MG63 (cell line): ENCODE data around the gene BNC2. TPM values are rescaled to one million over a fixed set of nuclear protein-coding genes. Genes with fewer than 3 reads are reported as not detected.

Experiments
- DNase-seq: peaks from one replicate; pipeline ENCODE4 v3.0.0-alpha.2; 2020
- H3K27me3 ChIP-seq: fragments of 250-450 bp; sonication (Bioruptor Pico); 2 replicates; pipeline ENCODE4 v1.5.1; 2020; ENCODE audit warnings: mild to moderate bottlenecking, moderate library complexity
- H3K36me3 ChIP-seq: fragments of 250-450 bp; sonication (Bioruptor Pico); 2 replicates; pipeline ENCODE4 v1.5.1; 2020; ENCODE audit warnings: mild to moderate bottlenecking, moderate library complexity
- H3K4me3 ChIP-seq: fragments of 250-450 bp; sonication (Bioruptor Pico); 2 replicates; pipeline ENCODE4 v1.5.1; 2020; ENCODE audit warnings: mild to moderate bottlenecking, moderate library complexity
- H3K9me3 ChIP-seq: fragments of 250-450 bp; sonication (Bioruptor Pico); 2 replicates; pipeline ENCODE4 v1.5.1; 2020; ENCODE audit warnings: mild to moderate bottlenecking, moderate library complexity
- total RNA-seq: library from RNA; depleted of rRNA; stranded (reverse); fragments of >200 nt; shearing (Covaris generic); gene quantifications from 2 replicates; pipeline ENCODE4 v1.2.3, GENCODE V29; 2014; ENCODE audit warnings: low replicate concordance

Gene BNC2
- total RNA-seq, 1 experiment from 2014 or later, result 38.8 TPM

DNA sequence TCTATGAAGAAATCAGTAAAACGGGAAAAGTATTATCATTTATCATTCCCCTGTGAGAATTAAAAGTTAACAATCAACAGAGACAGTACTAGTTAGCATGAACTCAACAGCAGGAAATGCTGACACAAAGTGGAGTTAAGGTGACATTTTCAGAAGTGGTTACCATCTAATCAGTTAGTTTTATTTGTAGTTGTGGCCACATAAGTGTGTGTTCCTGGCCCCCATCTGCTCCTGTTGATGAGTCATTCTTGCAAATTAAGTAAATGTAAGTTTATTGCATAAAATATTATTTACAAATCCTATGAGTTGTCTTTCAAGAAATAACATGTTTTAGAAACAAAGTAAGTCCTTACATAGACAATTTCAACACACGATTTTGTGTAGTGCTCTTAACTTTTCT, 8.9 kb upstream of the BNC2 start:
- no peak overlapping the region for H3K4me3 ChIP-seq
- no peaks in the 10 kb centered on the region; the same call in 1 of the 2 replicates for H3K9me3 ChIP-seq
- H3K36me3 ChIP-seq, result no peaks in the 10 kb centered on the region
- no peak for DNase-seq
- H3K27me3 ChIP-seq, result no peaks in the 10 kb centered on the region

DNA sequence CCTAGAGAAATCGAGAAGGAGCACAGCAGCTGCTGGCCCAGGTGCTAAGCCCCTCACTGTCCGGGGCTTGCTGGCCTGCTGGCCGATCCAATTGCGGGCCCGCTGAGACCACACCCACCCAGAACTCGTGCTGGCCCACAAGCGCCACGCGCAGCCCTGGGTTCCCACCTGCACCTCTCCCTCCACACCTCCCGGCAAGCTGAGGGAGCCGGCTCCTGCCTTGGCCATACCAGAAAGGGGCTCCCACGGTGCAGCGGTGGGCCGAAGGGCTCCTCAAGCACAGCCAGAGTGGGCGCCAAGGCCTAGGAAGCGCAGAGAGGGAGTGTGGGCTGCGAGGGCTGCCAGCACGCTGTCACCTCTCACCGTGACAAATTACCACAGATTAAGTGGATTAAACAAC, 6.8 kb upstream of the BNC2 start:
- Histone ChIP-seq H3K4me3 (no peak overlapping the region), H3K9me3 (no peaks in the 10 kb centered on the region; the same call in 1 of the 2 replicates)
- DNase-seq, result no peak

DNA sequence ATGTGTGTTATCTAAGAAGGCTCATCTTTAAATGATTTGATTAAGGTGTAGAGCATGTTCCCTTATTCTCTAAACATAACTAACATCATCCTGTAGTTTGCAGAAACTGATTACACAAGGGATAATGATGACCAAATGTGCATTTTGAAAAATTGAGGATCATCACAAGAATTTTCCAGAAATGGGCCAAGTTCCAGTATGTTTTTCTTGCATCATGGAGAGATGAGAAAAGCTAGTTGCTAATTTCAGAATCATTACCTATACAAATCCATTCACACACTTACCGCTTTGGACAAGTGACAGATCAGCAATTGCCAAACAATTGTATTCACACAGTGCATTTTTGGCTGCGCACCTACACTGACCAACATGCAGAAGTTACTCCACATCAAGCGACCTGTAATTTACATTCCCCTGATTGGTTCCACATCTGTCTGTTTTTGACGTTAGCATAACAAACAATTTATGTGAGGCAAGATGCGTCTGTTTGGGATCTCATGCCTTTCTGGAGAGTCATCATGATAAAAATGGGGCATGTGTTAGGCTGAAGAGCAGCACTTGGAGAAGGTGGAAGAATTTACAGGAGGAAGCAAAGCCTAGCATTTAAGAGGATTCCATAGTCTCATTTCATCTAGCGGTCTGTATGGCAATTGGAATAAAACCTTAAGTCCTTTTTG, 2.8 kb upstream of the BNC2 start:
- H3K9me3 ChIP-seq, result no peaks in the 10 kb centered on the region

More for the DNA sequence above, 6.8 kb upstream of the BNC2 start:
- Histone ChIP-seq H3K27me3 (no peaks in the 10 kb centered on the region), H3K36me3 (no peaks in the 10 kb centered on the region)

DNA sequence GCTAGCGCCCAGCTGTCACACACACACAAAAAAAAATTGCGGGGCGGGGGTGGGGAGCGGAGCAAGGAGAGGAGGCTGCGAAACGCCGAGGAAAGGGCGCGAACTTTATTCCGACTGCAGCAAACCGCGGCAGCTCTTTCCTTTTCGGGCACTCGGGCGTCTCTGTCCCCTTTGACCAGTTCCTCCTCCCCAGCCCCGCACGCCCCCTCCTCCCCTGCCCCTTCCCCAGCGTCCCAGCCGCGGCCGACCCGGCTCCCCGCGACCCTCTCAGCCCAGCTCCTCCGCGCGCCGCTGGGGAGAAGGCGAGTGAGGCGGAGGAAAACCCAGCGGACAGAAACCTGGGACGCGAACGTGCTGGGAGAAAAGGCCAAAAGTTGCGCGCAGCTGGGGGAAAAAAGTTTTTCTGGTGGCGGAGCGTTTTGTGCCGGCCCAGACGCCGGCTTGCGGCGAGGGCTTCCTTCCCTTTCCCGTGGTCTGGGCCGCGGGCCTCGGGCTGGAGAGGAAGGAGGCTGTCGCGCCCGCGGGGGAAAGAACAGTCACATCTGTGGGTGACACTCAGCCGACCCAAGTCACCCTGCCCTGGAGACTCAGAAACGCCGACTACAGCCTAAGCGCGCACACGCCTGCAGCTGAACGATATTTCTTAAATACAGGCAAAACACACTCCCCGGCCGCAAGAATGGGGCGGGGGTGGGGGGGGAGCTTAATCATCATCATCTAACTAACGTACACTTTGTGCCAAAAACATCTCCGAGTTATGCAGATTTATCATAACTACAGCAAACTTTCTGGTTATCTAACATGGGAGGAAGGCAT, 1.1 kb upstream of the BNC2 start:
- Histone ChIP-seq H3K27me3 (no peaks in the 10 kb centered on the region), H3K9me3 (no peaks in the 10 kb centered on the region), H3K36me3 (0 out of 2 replicates have a peak, but pooled peaks cover 4% of the 10 kb centered on the region), H3K4me3 (peak overlapping the region; percentile 65)
- DNase-seq, result peak; percentile 89

More for the DNA sequence above, 2.8 kb upstream of the BNC2 start:
- Histone ChIP-seq H3K36me3 (no peaks in the 10 kb centered on the region), H3K4me3 (no peak overlapping the region), H3K27me3 (no peaks in the 10 kb centered on the region)
- DNase-seq, result no peak

DNA sequence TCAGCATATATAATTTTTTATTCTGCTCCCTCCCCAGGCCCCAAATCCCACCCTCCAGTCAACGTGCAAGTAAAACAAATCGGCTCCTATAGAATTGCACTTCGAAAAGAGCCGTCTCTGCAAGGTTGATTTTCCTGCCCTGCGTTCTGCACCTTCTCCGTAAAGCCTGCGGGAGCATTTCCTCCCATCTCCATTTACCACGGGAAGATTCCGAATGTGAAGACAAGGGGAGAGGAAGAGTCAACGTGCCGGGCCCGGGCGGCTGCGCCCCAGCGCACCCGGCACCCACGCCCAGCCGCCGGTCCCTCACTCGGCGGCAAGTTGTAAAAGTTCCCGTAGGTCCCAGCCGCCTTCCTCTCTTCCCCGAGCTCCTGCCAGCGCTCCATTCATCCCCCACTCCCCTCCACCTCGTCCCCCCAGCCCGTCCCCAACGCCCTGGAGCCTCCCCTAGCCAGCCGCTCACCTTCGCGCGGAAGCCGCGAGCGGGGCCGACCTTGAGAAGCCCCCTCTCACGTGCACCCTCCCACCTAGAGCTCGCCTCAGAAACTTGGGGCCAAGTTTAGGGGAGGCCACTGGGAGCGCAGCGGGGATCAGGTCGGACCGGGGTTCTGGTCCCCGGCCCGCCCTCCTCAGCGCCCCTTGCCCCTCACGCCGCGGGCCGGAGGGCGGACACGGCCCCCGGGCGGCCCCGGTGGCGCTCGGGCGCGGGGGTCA, 431 bp downstream of the BNC2 start:
- peak; percentile 41 for DNase-seq
- 0 out of 2 replicates have a peak, but pooled peaks cover 4% of the 10 kb centered on the region for H3K36me3 ChIP-seq
- H3K4me3 ChIP-seq, result peak overlapping the region; percentile 65
- no peaks in the 10 kb centered on the region for H3K27me3 ChIP-seq
- no peaks in the 10 kb centered on the region for H3K9me3 ChIP-seq

DNA sequence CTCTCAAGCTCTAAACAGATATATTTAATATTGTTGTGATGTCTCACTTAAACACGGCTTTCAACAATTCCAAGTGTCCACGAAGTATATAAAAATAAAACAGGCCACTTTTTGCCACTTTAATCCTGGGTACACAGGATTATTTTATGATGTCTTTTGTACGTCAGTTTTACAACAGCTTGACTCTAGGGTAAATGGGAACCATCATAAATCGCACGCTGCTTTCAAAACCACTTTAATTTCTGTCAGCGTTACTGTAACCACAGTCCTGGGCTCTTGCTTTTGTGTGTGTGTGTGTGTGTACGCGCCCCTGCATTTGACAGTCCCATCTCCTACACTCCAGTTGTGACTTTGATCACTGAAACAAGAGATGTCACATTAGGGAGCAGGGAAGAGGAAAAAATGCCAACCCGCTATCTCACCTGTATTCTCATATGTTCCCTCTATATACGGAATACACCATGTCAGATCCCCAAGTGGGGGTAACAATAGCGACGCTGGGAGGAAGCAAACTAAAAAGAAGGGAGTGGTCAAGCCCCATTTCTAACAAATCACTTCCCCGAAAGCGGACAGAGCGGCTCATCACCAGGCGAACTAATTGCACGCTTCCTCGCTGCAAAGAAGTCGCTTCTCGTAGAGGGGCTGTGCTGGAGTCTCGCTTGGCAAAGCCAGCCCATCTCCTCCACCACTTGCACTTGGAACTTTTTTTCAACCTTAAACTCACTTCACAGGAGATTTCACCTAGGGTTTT, 1.2 kb downstream of the BNC2 start:
- no peaks in the 10 kb centered on the region for H3K27me3 ChIP-seq
- H3K4me3 ChIP-seq, result peak overlapping the region; percentile 65
- no peaks in the 10 kb centered on the region for H3K9me3 ChIP-seq
- H3K36me3 ChIP-seq, result 0 out of 2 replicates have a peak, but pooled peaks cover 4% of the 10 kb centered on the region
- DNase-seq, result peak; percentile 69

DNA sequence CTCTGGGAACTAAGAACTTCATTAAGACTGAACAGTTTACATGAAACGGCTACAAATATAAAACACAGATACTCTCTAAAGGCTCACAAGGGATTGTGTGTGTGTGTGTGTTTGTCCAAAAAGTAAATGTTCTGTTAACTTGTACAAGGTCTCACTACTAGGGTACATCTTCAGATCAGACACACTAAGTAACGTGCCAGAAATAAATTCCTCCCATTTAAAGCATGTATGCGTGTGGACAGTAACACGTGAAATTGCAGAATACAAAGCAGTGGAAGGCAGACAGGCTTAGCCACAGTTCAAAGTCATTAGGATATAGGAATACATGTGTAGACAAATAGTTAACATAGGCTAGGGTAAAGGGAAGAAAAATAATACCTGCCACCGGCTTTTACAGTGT, 1.8 kb downstream of the BNC2 start:
- H3K9me3 ChIP-seq, result no peaks in the 10 kb centered on the region
- no peak for DNase-seq
- H3K27me3 ChIP-seq, result no peaks in the 10 kb centered on the region
- H3K4me3 ChIP-seq, result peak overlapping the region; percentile 65
- H3K36me3 ChIP-seq, result 0 out of 2 replicates have a peak, but pooled peaks cover 4% of the 10 kb centered on the region

DNA sequence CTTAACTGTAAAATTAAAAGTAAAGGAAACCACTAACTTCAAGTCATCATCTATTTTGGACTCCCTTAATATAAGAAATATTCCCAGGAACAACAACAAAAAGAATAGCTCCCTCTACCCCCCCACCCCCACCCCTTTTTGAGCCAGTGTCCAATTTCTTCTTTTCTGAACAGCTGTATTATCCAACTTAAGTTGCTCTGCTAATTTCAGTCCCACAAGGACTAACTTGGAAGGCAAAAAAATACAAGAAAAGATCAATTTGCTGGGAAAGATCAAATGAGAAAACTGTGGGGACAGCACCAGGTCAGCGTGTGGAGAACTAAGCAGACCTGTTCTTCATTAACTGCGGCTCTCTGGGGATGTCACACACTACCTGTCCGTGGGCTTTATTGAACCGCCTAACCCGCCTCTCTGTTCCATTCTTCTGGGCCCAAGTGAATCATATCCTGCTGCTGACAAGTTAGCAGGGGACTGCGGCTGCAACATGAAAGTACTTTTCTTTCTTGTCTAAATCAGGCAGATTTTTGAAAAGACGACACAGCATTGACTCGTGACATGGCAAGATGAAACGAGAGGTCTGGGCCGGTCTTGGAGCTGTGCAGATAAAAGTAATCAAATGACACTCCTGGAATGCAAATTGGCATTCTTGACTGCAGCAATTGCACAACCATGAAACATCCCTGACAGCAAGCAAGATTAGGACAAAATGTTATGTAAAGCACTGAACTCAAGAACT, 2.7 kb downstream of the BNC2 start:
- DNase-seq, result peak; percentile 62
- peak overlapping the region; percentile 65 for H3K4me3 ChIP-seq

DNA sequence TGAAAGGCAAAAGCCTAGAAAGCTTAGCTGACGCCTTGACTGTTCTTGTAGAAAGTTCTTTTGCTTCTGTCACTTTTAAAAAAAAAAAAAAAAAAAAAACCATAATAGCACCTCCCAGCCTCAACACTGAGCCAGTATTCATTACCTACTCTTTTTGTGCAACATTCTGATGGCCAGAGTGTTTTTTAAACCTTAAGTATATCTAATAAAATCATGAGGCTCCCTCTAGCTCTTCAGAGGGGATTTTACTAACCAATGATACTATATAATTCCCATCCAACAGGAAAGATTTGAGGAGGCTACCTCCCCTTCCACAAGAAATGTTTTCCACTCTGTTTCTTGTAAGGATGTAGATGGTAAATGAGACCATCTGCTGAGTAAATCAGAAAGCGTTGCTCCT, 3.9 kb downstream of the BNC2 start:
- H3K4me3 ChIP-seq, result peak overlapping the region; percentile 65; the same call in 1 of the 2 replicates
- H3K36me3 ChIP-seq, result 0 out of 2 replicates have a peak, but pooled peaks cover 4% of the 10 kb centered on the region
- no peaks in the 10 kb centered on the region for H3K9me3 ChIP-seq
- H3K27me3 ChIP-seq, result no peaks in the 10 kb centered on the region
- no peak for DNase-seq

More for the DNA sequence above, 2.7 kb downstream of the BNC2 start:
- Histone ChIP-seq H3K27me3 (no peaks in the 10 kb centered on the region), H3K36me3 (0 out of 2 replicates have a peak, but pooled peaks cover 4% of the 10 kb centered on the region), H3K9me3 (no peaks in the 10 kb centered on the region)

DNA sequence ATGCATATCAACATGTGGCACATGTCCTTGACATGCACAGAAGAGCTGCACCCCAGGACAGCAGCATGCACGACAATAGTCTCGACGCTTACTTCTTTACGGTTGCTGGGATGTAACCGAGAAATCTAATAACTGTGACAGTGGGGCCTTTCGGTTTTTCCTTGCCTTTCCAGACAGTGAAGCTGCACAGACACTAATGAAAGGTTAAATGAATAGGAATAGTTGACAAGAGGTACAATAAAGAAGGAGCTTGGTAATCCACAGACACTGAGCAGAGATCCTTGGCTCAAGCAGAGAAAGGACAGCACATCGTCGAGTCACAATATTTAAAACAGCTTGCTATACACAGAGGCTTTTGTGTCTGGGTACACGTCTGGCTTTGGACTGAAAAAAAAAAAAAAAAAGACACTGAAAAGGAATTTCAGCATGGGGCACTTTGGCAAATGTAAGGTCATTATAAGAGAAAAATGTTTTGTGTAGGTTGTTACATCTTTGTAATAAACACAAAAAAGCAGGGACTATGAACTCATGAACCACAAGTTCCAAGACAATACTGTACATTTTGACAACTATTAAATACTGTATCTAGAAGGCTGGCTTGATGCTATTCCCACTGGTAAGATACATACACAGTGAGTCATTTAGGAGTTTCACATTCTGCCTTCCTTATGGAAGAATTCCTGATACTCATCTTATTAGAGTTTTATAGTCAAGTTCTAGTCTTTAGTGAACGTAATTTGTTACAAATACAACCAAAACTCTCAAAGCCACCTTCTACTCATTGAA, 5.6 kb downstream of the BNC2 start:
- no peak for DNase-seq
- H3K36me3 ChIP-seq, result 0 out of 2 replicates have a peak, but pooled peaks cover 4% of the 10 kb centered on the region
- no peaks in the 10 kb centered on the region for H3K27me3 ChIP-seq
- H3K4me3 ChIP-seq, result peak overlapping the region; percentile 3; the same call in 1 of the 2 replicates
- H3K9me3 ChIP-seq, result no peaks in the 10 kb centered on the region

DNA sequence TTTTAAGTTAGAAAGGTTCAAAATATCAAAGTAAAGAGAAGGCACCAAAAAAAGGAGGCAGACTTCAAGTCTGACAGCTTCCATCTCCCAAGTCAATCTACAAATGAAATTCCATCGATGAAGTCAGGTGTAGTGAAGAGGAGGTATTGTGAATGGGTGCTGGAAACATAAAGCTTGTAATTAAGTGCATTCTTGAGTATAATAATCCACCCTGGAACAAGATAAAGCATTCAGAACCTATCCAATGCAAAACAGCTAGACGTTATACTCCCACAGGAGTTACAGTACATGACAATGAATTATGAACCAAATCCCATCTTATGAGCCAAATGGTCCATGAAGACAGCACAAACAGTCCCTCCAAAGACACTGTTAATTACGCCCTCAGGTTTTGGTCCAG, 22.3 kb downstream of the BNC2 start:
- Histone ChIP-seq H3K9me3 (no peaks in the 10 kb centered on the region), H3K27me3 (no peaks in the 10 kb centered on the region), H3K36me3 (no peaks in the 10 kb centered on the region), H3K4me3 (no peak overlapping the region)
- no peak for DNase-seq

DNA sequence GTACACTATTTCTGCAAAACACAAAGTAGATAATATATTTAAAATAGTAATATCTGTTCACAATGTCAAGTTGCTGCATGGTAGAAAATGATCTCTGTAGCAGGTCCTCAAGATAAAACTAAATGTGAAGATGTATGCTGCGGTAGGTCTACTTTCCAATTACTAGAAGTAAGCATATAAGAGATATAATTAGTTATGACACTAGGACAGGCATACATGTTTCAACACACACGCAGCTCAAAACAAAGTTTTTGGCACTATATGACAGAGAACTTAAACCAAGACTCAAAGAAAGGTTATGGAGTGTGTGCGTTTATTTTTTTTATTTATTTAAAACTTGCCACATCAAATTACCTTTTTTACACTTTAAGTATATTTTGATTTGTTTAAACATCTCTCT, 23.5 kb downstream of the BNC2 start:
- no peaks in the 10 kb centered on the region for H3K9me3 ChIP-seq
- H3K36me3 ChIP-seq, result no peaks in the 10 kb centered on the region
- no peaks in the 10 kb centered on the region for H3K27me3 ChIP-seq
- no peak for DNase-seq
- H3K4me3 ChIP-seq, result no peak overlapping the region

DNA sequence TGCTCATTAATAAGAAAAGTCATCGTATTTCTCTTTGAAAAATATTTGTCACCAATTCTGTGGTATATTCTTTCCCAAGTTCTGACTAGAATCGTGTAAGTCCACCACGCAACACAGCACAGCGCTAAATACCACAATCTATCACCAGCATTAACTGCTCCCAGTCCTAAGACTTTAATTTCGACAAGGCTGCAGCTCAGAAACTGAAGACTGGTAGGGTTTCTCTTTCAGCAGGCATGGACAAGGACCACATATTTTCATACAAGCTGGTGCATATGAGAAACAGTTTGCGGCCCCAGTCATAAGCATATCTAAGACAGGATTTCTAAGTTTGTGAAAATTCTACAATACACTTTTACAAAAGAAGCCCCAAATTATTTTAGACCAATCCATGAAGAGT, 24.1 kb downstream of the BNC2 start:
- no peaks in the 10 kb centered on the region for H3K9me3 ChIP-seq
- DNase-seq, result no peak
- H3K36me3 ChIP-seq, result no peaks in the 10 kb centered on the region
- H3K27me3 ChIP-seq, result no peaks in the 10 kb centered on the region
- no peak overlapping the region for H3K4me3 ChIP-seq

DNA sequence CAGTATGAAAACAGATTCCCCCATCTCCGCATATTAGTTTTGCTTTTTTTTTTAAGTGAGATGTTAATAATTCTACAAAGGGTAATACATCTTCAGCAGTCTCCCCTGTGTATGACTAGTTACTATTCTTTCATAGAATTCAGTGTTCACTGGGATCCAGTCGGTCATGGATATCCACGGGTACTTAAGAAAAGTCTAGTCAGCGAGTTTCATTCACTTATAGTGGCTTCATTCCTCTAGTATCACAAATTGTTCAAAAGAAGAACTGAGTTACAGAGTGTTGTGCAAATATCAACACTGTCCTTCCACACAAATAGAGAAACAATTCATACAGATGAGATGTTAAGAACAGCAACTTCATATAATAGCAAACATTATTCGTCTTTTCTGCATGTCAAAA, 35.7 kb downstream of the BNC2 start:
- DNase-seq, result no peak
- Histone ChIP-seq H3K4me3 (no peak overlapping the region), H3K36me3 (peaks cover 9% of the 10 kb centered on the region), H3K9me3 (no peaks in the 10 kb centered on the region), H3K27me3 (no peaks in the 10 kb centered on the region)

DNA sequence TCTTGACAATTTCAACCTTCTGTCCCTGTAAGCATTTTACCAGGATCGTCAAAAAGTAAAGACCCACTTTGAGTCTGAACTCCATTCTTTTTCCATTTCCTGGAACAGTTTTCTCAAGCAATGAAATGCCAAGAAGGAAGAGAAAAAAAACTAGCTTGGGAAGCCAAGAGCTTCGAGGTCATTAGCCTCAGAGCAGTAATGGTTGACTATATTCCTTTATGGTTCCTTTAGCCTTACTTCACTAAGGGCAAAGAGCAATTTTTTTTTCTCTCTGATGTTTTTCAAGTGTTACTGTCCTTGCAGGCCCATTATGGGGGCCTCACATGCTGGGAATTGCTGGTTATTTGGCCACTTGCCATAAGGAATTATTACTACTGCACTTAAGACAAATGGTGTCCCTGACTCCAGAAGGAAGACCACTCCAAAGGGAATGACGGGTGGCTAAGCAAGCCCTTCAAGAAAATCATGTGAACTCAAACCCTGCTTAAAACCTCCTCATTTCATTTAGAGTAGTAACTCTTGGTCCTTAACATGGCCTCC, 37.1 kb downstream of the BNC2 start:
- H3K27me3 ChIP-seq, result no peaks in the 10 kb centered on the region
- H3K36me3 ChIP-seq, result peaks cover 6% of the 10 kb centered on the region
- DNase-seq, result no peak
- no peaks in the 10 kb centered on the region for H3K9me3 ChIP-seq
- no peak overlapping the region for H3K4me3 ChIP-seq
